PC-3 (cell line): ENCODE results near the gene CTXN3.

Experiments used
- CTCF ChIP-seq: fragments of 300-600 bp; sonication (generic); conservative IDR thresholded peaks from 2 replicates; pipeline ENCODE4 v1.5.1; 2017; ENCODE audit warnings: antibody characterized with exemption, low read depth, mild to moderate bottlenecking, low read length
- EZH2 ChIP-seq: fragments of 300-600 bp; sonication (generic); IDR thresholded peaks from one replicate; pipeline ENCODE4 v1.6.1; 2017; ENCODE audit warnings: antibody characterized with exemption, mild to moderate bottlenecking, low read length; ENCODE audit not compliant: unreplicated experiment
- EZH2phosphoT487 ChIP-seq: fragments of 300-600 bp; sonication (generic); IDR thresholded peaks from 2 replicates; pipeline ENCODE4 v1.6.1; 2018; ENCODE audit warnings: mild to moderate bottlenecking, antibody characterized with exemption, low read length, borderline replicate concordance

- no peak for TF ChIP-seq EZH2phosphoT487
- TF ChIP-seq CTCF = no peak
- TF ChIP-seq EZH2 = no peak
Observed at GRCh38 chr5:127609011-127609410, 39.9 kb upstream of the CTXN3 start.
